H54 (cell line): ENCODE results near the gene OXCT1.
A peak's percentile ranks its signal among the peaks of the same experiment; 100 is the strongest.
"Not testable (repeated sequence)": the region's sequence is repeated elsewhere in the genome, so short reads cannot be mapped to it uniquely, and the experiment has no call there.

Experiments
- DNase-seq: peaks from one replicate; pipeline ENCODE4 v3.0.0; 2011; ENCODE audit warnings: low spot score, mixed read lengths; ENCODE audit not compliant: insufficient read length
- FAIRE-seq: peaks from 3 replicates; lab custom pipeline; 2011; peaks lifted over from hg19 to GRCh38; lab: Jason Lieb, UNC
- POLR2A ChIP-seq: IDR thresholded peaks from 2 replicates; pipeline ENCODE4 v1.6.1; 2011; ENCODE audit warnings: low read depth, mild to moderate bottlenecking, low read length

OXCT1 gene

DNA sequence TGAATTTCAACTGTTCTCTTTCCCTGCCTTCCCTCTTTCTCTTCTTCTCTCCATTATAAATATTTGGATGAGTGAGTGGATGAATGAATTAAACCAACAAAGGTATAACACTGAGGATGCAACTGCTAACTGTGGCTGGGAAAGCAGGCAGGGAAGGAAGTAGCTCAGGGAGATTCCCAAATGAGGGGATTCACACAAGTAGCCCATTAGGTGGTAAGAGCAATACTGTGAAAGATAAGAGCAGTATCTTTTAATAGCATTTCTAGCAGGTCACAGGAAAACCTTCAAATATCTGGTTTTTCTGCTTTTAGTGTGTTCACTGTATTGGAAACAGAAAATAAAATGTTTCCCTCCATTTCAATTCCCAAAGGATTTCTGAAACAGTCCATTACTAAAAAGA is 105.6 kb downstream of the OXCT1 start:
- FAIRE-seq (no peak), DNase-seq (no peak)
- TF ChIP-seq POLR2A = no peak

DNA sequence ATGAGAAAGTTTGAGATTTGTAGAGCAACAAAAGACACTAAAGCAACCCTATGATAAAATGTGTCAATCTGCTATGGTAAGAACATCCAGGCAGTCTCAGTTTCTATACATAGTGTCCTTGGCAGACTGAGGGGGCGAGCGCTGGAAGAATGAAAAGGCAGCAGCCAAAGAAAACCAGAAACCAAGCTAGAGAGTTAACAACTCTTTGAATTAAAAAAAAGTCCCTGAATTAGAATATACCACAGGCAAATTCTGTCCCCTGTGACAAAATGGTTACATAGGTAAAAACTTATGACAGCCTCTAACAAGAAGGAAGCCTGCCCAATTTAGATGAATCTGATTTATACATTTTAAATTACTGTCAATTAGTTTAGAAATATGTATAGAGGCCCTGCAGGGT is 106.7 kb downstream of the OXCT1 start:
- TF ChIP-seq POLR2A = no peak
- FAIRE-seq (no peak), DNase-seq (no peak)

DNA sequence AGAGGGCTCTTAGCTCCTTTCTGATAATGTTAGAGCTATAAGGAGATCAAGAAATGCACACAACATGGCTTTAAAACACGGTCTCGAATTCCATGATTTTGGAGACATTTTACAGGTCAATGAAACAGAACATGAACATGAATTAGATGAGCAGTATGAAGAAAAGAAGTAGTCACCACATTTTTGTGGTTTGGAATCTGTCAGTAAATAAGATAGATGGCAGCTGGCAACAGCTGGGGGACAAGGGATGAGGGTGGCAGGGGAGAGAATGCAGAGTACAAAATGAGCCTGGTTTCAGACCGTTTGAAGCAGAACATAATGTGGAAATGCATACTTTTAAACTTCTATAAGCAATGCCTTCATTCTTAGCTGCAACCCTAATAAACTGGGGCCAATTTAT is 107.1 kb downstream of the OXCT1 start:
- FAIRE-seq = peak; percentile 99
- TF ChIP-seq POLR2A = no peak
- DNase-seq = peak; percentile 24

DNA sequence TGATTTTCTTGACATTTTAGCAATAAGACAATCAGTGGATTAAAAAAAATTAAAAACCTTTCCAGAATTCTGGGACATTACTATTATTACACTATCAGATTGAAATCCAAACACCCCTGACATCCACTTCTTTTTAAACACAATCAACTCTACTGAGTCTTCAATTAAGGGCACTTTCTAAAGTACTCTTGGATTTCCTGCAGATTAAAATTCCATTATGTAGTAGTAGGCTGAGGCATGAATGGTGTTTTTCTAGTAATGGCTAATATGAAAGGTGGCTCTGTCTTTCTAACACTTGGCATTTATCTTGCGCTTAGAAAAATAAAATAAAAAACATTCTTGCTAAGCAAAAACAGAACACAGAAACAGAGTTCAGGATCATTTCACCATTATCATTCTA is 107.8 kb downstream of the OXCT1 start:
- no peak for TF ChIP-seq POLR2A
- no peak for FAIRE-seq

DNA sequence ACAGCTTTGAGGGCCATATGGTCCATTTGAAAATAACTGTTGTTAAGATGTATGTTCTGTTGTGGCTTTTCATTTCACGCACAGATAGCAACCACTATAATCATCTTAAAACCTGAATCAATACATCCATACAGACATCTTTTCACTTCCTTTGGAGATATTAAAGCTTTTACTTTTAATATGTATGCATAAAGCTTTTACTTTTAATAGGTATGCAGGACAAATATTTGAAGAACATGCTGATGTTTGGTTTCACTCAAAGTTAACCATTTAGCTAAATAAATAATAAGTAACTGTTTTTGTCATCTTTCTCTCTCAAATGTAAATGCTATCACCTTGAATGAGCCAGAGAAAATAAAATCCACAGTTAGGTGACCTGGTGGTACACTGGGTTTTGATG is 108.6 kb downstream of the OXCT1 start:
- DNase-seq (no peak), FAIRE-seq (peak; percentile 53)
- no peak for TF ChIP-seq POLR2A

More for the DNA sequence above, 107.8 kb downstream of the OXCT1 start:
- DNase-seq = no peak

DNA sequence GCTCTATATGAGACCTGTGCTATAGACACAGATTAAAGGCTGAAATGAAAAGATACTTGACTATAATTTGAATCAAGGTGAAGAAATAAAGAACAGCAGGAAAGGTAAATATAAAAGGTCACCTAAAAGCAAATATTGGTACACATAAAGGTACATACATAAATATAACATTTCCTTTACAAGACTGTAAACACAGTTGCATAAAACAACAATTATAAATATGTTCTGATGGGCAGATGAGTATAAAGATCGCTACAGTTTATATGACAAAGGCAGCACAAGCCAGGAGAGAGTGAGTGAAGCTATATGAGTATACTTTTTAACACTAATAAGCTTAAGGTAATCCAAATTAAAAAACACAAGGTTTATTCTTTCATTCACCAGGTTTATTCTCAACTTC is 114.5 kb downstream of the OXCT1 start:
- DNase-seq (no peak), FAIRE-seq (no peak)
- TF ChIP-seq POLR2A = no peak

DNA sequence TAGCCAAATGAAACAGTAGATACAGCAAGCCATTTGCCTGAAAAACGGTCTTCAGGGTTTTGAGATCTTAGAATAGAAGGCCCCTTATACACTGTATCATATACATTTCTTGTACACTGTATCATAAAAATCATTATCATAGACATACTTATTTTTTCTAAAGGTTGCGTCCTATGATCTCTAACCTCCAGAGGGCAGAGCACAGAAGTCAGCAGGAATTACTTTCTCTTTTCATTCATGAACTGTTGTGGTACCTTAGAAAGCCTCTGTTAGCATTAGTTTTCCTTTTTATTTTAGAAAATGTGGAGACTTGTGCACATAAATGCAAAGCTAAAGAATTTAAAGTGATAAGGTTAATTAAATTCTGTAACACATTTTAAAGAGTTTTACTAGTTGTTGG is 115.4 kb downstream of the OXCT1 start:
- FAIRE-seq = peak; percentile 15
- no peak for DNase-seq
- no peak for TF ChIP-seq POLR2A

DNA sequence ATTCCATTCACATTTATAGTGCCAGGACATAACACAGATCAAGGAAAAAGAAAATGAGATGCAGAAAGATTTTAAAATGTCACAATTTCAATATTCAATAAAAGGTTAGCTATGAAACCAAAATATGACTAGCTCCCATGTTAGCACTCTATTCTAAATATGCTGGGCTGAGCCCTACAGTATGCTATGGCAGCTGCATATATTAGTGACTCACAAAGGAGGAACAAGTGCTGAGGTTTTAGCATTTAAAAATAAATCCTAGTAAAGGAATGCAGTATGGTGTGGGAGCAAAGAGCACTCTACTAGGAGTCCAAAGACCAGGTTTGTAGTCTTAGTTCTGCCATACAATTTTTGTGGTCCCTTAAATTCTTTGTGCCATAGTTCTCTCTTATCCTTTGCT is 118.4 kb downstream of the OXCT1 start:
- FAIRE-seq = peak; percentile 86
- no peak for DNase-seq
- TF ChIP-seq POLR2A = no peak

DNA sequence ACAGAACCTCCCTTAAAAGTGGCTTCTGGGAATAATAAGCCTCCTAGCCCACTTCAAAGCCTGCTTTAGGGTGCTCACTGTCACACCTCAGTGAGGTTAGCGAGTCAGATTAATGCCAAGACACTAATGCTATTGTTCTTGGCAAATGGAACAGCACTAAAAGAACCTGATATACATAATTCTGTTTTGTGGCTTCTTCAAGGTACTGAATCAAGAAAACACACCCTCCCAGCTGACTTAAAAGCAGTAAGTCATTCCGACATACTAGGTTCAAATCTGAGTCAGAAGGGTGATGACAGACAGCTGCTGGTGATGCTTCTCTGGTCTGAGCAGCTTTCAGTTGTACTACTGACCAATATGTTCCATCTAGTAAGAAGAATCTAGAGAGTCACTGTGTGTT is 121.6 kb downstream of the OXCT1 start:
- FAIRE-seq (no peak), DNase-seq (no peak)
- TF ChIP-seq POLR2A = no peak

DNA sequence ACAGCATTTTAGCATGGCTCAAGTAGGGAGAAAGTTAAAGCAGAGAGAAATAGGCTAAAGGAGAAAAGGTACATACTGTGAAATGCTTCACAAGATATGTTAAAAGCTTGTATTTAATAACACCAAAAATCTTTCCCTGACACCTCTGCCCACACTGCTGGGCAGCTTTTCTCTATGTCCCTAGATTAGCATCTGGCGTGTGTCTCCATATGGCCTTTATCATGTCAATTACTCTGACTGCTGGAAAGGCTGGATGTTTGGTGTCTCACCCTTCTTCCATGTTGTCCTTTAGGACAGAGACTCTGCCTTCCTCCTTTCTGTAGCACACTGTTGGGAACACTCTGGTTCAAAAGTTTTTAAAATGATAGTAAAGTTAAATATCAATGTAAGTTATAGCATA is 122.5 kb downstream of the OXCT1 start:
- no peak for FAIRE-seq
- no peak for DNase-seq
- TF ChIP-seq POLR2A = no peak

DNA sequence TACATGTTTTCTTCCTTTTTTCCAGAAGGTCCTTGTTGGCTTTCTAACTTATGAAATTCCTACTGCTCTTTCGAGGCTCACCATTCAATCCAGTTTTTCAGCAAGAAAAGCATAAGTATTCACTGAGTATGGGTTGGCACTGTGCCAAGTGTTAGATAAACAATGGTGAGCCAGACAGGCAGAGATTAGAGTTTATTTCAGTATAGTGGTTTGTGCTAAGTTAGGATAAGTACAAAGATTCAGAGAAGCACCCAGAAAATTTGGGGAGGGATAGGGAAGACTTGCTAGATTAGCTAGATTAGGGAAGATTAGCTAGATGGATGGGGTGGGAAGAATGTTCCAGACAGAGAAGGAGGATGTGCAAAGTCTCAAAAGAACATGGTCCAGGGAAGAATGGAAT is 122.9 kb downstream of the OXCT1 start:
- no peak for DNase-seq

DNA sequence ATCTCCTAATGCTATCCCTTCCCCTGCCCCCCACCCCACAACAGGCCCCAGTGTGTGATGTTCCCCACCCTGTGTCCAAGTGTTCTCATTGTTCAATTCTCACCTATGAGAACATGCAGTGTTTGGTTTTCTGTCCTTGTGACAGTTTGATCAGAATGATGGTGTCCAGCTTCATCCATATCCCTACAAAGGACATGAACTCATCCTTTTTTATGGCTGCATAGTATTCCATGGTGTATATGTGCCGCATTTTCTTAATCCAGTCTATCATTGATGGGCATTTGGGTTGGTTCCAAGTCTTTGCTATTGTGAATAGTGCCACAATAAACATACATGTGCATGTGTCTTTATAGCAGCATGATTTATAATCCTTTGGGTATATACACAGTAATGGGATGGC is 127.6 kb downstream of the OXCT1 start:
- DNase-seq, FAIRE-seq: not testable (repeated sequence)

More for the DNA sequence above, 122.9 kb downstream of the OXCT1 start:
- peak; percentile 57 for FAIRE-seq
- no peak for TF ChIP-seq POLR2A

DNA sequence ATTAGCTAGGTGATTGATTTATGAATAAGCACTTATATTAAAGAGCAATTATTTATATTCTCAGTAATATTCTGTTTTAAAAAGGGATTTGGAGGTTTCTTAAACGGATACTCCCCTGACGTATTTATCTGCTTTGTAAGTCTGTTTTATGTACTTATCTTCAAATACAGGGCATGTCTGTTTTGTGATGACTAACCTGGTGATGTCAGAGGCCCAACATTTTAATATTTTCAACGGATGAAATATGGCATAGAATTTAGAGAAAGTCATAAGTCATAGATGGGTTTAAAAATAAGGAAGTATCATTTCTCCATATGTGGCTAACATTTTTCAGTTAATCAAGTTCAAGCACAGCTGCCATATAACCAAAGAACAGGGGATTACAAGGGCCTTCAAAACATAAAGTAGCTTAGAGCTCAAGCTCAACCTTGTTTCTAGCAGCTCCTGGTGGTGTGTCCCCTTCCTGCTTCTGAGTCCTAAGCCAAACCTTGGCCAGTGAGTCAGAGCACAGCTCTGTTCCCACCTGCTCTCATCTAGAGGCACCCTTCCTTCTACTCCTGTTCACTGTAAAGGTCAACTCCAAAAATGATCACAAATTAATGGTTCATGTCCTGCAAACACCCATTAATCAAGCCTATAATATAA is 131.4 kb downstream of the OXCT1 start:
- DNase-seq (no peak), FAIRE-seq (no peak)
- no peak for TF ChIP-seq POLR2A

DNA sequence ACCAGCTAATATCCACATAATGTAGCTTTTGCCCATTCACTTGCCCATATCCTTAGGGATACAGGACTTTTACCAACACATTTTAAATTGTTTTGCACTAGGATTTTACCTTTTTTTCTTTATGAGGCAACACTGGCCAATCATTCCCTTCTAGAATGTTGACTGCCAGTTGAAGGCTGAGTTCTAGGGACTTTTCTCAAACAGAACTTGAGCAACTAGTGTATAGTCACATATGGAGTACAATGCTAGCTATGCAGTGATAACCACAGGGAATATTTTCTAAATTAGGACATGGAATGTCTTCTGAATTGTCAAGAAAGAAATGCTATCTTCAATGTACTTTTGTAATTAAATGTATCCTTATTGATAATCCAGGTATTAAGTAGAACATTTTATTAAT is 133.6 kb downstream of the OXCT1 start:
- DNase-seq (no peak), FAIRE-seq (peak; percentile 67)
- TF ChIP-seq POLR2A = no peak

DNA sequence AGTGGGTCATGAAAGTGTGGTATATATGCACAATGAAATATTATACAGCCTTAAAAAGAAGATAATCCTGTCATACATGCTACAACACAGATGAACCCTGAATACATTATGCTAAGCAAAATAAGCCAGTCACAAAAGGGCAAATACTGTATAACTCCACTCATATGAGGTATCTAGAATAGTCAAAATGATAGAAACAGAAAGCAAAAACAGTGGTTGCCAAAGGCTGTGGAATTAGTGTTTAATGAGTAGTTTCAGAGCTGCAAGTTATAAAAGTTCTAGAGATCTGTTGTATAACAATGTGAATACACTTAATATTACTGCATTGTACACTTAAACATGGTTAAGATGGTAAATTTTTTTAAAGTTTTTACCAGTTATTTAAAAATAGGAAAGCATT is 135.0 kb downstream of the OXCT1 start:
- TF ChIP-seq POLR2A = no peak
- no peak for DNase-seq
- FAIRE-seq = no peak

DNA sequence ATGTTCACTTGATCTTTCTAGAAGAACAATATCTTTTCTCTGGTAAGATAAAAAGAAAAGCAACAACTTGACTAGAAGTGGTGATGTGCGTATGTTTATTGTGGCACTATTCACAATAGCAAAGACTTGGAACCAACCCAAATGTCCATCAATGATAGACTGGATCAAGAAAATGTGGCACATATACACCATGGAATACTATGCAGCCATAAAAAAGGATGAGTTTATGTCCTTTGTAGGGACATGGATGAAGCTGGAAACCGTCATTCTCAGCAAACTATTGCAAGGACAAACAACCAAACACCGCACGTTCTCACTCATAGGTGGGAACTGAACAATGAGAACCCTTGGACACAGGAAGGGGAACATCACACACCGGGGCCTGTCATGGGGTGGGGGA is 140.8 kb downstream of the OXCT1 start:
- DNase-seq, FAIRE-seq: not testable (repeated sequence)
